ENCODE results near the gene ANO5. TPM values are rescaled to one million over a fixed set of nuclear protein-coding genes. Genes with fewer than 3 reads are reported as not detected.

ANO5 gene
- total and polyA plus RNA-seq, 2 donors from 2014 or later, result 3.5 to 4.2 TPM

- H3K27me3 ChIP-seq (ENCODE audit: control insufficient read depth, insufficient read depth, low read length), result no peaks in the 10 kb centered on the region
- H3K4me3 ChIP-seq (ENCODE audit: low read length in 3 of 3), result no peak overlapping the region
- H3K9me3 ChIP-seq (ENCODE audit: control insufficient read depth in 2 of 3, insufficient read depth in 1 of 3, low read length in 3 of 3), result no peaks in the 10 kb centered on the region
- no peaks in the 10 kb centered on the region for H3K36me3 ChIP-seq (ENCODE audit: control insufficient read depth in 2 of 3, insufficient read depth in 3 of 3, low read length in 3 of 3)
- TF ChIP-seq CTCF (IDR thresholded peaks at IDR 0.05; ENCODE audit: borderline replicate concordance, extremely low read depth, insufficient read depth), result no peak
- H3K27ac ChIP-seq (ENCODE audit: low read depth in 2 of 2, low read length in 2 of 2), result no peak overlapping the region
- intact Hi-C loops (cut with DNase I), result no loop called here
- H3K4me1 ChIP-seq (ENCODE audit: control insufficient read depth in 2 of 3, insufficient read depth in 2 of 3, low read depth in 1 of 3, low read length in 3 of 3), result no peaks in the 10 kb centered on the region
- DNase-seq (no peak), FAIRE-seq (no peak)
- H3K9ac ChIP-seq (ENCODE audit: low read length in 3 of 3), result no peak overlapping the region
Measured at GRCh38 chr11:22177186-22177585, 15.7 kb upstream of the ANO5 start.

- Histone ChIP-seq H3K9ac (ENCODE audit: low read length in 3 of 3) (no peak overlapping the region), H3K4me3 (ENCODE audit: low read length in 3 of 3) (no peak overlapping the region), H3K27ac (ENCODE audit: low read depth in 2 of 2, low read length in 2 of 2) (no peak overlapping the region), H3K36me3 (ENCODE audit: control insufficient read depth in 2 of 3, insufficient read depth in 3 of 3, low read length in 3 of 3) (no peaks in the 10 kb centered on the region), H3K27me3 (ENCODE audit: control insufficient read depth, insufficient read depth, low read length) (no peaks in the 10 kb centered on the region), H3K9me3 (ENCODE audit: control insufficient read depth in 2 of 3, insufficient read depth in 1 of 3, low read length in 3 of 3) (no peaks in the 10 kb centered on the region), H3K4me1 (ENCODE audit: control insufficient read depth in 2 of 3, insufficient read depth in 2 of 3, low read depth in 1 of 3, low read length in 3 of 3) (no peaks in the 10 kb centered on the region)
- FAIRE-seq (no peak), DNase-seq (no peak)
- intact Hi-C loops (cut with DNase I), result no loop called here
- TF ChIP-seq CTCF (IDR thresholded peaks at IDR 0.05; ENCODE audit: borderline replicate concordance, extremely low read depth, insufficient read depth), result no peak
Measured at GRCh38 chr11:22179626-22180025, 13.3 kb upstream of the ANO5 start.

- Histone ChIP-seq H3K9me3 (ENCODE audit: control insufficient read depth in 2 of 3, insufficient read depth in 1 of 3, low read length in 3 of 3) (no peaks in the 10 kb centered on the region), H3K9ac (ENCODE audit: low read length in 3 of 3) (no peak overlapping the region), H3K4me1 (ENCODE audit: control insufficient read depth in 2 of 3, insufficient read depth in 2 of 3, low read depth in 1 of 3, low read length in 3 of 3) (no peaks in the 10 kb centered on the region), H3K27me3 (ENCODE audit: control insufficient read depth, insufficient read depth, low read length) (no peaks in the 10 kb centered on the region), H3K4me3 (ENCODE audit: low read length in 3 of 3) (no peak overlapping the region), H3K27ac (ENCODE audit: low read depth in 2 of 2, low read length in 2 of 2) (no peak overlapping the region), H3K36me3 (ENCODE audit: control insufficient read depth in 2 of 3, insufficient read depth in 3 of 3, low read length in 3 of 3) (no peaks in the 10 kb centered on the region)
- intact Hi-C loops (cut with DNase I), result no loop called here
- FAIRE-seq (no peak), DNase-seq (no peak)
- TF ChIP-seq CTCF (IDR thresholded peaks at IDR 0.05; ENCODE audit: borderline replicate concordance, extremely low read depth, insufficient read depth), result no peak
Measured at GRCh38 chr11:22180131-22180530, 12.8 kb upstream of the ANO5 start.

GRCh38 chr11:22189660-22190059 is 3.2 kb upstream of the ANO5 start:
- H3K9me3 ChIP-seq (ENCODE audit: control insufficient read depth in 2 of 3, insufficient read depth in 1 of 3, low read length in 3 of 3), result no peaks in the 10 kb centered on the region
- H3K9ac ChIP-seq (ENCODE audit: low read length in 3 of 3), result no peak overlapping the region
- H3K36me3 ChIP-seq (ENCODE audit: control insufficient read depth in 2 of 3, insufficient read depth in 3 of 3, low read length in 3 of 3), result no peaks in the 10 kb centered on the region
- intact Hi-C loops (cut with DNase I), result no loop called here
- H3K4me1 ChIP-seq (ENCODE audit: control insufficient read depth in 2 of 3, insufficient read depth in 2 of 3, low read depth in 1 of 3, low read length in 3 of 3), result peaks cover 0 to 4% (median 0%) of the 10 kb centered on the region in 3 donors
- DNase-seq, result peak in 2 of 5 donors; percentile 0 to 3
- H3K27me3 ChIP-seq (ENCODE audit: control insufficient read depth, insufficient read depth, low read length), result peaks cover 3% of the 10 kb centered on the region
- no peak for FAIRE-seq
- no peak overlapping the region for H3K27ac ChIP-seq (ENCODE audit: low read depth in 2 of 2, low read length in 2 of 2)
- no peak for TF ChIP-seq CTCF (IDR thresholded peaks at IDR 0.05; ENCODE audit: borderline replicate concordance, extremely low read depth, insufficient read depth)
- no peak overlapping the region for H3K4me3 ChIP-seq (ENCODE audit: low read length in 3 of 3)

Data from kidney (tissue), 14 donors.